Measurements from ENCODE around the gene ZNF438.
"Not testable (repeated sequence)": the region's sequence is repeated elsewhere in the genome, so short reads cannot be mapped to it uniquely, and the experiment has no call there.

ZNF438 gene

DNA sequence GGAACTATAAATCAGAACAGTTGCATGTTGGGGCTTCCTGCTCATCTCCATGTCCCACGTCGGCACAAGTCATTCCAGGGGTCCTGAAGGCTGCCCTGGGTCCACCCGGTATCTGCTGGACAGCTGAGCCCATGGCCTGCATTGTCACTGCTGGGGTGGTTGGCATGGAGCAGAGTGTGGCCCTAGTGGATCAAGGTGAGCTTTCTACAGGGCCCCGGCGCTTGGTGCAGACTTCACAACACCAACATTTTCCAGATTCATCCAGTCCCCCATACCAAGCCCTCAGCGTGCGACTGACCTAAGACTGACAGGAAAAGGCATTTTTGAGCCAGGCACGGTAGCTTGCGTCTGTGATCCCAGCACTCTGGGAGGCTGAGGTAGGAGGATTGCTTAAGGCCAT, 226.6 kb downstream of the ZNF438 start:
- H3K4me3 ChIP-seq (ENCODE audit: low read depth, low read length) = no peak overlapping the region
- TF ChIP-seq, protein P1, sequence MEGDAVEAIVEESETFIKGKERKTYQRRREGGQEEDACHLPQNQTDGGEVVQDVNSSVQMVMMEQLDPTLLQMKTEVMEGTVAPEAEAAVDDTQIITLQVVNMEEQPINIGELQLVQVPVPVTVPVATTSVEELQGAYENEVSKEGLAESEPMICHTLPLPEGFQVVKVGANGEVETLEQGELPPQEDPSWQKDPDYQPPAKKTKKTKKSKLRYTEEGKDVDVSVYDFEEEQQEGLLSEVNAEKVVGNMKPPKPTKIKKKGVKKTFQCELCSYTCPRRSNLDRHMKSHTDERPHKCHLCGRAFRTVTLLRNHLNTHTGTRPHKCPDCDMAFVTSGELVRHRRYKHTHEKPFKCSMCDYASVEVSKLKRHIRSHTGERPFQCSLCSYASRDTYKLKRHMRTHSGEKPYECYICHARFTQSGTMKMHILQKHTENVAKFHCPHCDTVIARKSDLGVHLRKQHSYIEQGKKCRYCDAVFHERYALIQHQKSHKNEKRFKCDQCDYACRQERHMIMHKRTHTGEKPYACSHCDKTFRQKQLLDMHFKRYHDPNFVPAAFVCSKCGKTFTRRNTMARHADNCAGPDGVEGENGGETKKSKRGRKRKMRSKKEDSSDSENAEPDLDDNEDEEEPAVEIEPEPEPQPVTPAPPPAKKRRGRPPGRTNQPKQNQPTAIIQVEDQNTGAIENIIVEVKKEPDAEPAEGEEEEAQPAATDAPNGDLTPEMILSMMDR (conservative IDR thresholded peaks at IDR 0.05; ENCODE audit: low read depth, low read length) = no peak

DNA sequence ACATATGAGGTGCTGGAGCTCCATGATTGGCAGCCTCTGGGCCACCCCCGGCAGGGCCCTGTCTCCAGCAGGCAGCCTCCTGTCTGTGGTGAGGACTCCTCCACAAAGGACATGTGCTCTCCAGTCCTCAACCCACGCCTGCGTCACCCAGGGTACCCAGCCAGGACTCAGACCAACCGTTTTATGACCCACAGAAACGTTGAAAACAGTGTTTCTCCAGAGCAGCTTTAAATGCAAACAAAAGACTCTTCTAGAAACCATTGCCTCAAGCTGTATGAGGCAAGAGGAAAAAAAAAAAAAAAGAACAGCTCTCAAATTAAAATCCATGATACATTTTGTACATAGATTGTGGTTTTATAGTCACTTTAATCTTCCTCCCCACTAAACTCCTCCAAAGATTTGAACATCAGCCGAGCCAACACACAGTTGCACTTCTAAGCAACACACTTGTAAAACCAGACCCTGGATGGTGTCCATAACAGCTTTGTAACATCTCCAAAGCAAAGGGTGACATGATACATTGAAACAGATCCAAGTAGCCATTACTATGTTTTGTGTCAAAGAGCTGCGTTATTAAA, 227.1 kb downstream of the ZNF438 start:
- no peak overlapping the region for H3K4me3 ChIP-seq (ENCODE audit: low read depth, low read length)
- TF ChIP-seq, protein P1 (conservative IDR thresholded peaks at IDR 0.05; ENCODE audit: low read depth, low read length) = no peak
- no peak for DNase-seq (ENCODE audit: low read depth)

More for the DNA sequence above, 226.6 kb downstream of the ZNF438 start:
- no peak for DNase-seq (ENCODE audit: low read depth)

DNA sequence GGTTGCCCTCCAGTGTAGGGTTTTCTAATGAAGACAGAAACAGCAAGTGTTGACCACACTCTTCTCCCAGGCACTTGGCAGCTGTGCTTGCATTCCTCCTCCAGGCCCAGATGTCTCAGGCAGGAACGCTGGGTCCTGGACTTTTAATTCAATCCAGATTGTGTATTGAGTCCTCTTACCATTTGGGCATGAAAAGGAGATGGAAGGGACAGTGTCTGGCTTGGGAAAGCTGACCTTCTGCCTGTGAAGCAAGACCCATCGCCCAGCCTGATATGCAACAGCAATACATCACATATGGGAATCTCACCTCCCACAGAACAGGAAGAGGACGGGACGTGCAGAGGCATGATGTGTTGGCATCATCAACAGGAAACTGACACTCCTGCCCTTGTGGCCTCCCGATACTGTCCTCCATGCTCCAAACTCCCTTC, 227.8 kb downstream of the ZNF438 start:
- H3K4me3 ChIP-seq (ENCODE audit: low read depth, low read length) = no peak overlapping the region
- peak; percentile 82 for DNase-seq (ENCODE audit: low read depth)
- TF ChIP-seq, protein P1 (conservative IDR thresholded peaks at IDR 0.05; ENCODE audit: low read depth, low read length) = no peak

DNA sequence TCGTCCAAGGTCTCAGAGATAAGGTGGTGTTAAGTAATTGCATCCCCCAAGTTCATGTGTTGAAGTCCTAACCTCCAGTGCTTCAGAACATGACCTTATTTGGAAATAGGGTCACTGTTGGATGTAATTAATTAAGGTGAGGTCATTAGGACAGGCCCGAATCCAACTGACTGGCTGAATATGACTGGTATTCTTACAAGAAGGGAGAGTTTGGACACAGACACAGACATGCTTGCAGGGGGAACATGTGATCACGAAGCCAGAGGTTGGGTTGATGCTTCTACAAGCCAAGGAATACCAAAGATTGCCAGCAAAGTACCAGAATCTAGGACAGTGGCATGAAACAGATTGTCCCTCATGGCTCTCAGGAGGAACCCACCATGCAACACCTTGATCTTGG, 228.6 kb downstream of the ZNF438 start:
- H3K4me3 ChIP-seq (ENCODE audit: low read depth, low read length) = no peak overlapping the region
- no peak for DNase-seq (ENCODE audit: low read depth)
- TF ChIP-seq, protein P1 (conservative IDR thresholded peaks at IDR 0.05; ENCODE audit: low read depth, low read length) = no peak

DNA sequence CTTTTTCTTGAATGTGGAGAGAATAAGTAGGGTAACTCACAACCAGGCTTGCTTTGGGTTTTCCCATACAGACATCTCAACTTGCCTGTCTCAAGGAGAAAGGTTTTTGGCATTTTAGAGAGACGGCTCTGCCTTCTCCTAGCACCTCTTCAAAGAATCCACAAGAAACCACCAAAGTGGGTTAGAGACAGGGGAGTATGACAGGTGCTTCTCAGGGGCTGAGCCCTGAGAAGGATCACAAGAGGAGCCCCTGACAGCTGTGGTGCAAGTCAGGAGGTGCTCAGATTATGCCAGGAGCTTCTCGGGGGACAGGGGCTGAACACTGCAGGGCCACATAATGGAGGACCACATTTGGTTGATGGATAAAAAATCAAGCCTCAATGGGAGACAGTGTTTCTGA, 231.3 kb downstream of the ZNF438 start:
- TF ChIP-seq, protein P1 (conservative IDR thresholded peaks at IDR 0.05; ENCODE audit: low read depth, low read length) = no peak
- no peak overlapping the region for H3K4me3 ChIP-seq (ENCODE audit: low read depth, low read length)
- DNase-seq (ENCODE audit: low read depth) = no peak

DNA sequence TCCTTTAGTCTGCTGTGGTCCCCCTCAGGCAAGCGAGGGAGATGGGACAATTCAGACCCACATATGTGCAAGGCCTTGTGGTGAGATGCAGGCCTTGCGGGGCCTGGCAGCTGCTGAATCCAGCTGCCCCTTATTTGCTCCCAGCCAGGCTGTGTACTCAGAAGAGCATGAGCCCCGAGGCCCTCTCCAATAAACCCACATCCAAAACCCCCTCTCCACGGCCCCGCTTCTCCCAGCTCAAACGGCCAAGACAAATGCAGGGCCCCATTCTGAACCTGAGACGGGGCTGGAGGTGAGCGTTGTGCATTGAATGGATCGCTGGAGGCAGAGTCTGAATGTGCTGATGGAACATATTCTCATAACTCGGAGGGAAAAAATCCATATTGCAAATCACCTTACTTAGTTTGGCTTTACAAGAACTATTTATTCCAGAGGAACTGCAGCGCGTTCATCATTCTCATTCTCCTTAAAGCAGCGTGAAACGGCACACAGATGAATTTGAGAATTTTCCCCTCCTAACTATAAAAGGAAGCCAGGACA, 232.9 kb downstream of the ZNF438 start:
- TF ChIP-seq, protein P1 (conservative IDR thresholded peaks at IDR 0.05; ENCODE audit: low read depth, low read length) = no peak
- no peak for DNase-seq (ENCODE audit: low read depth)
- H3K4me3 ChIP-seq (ENCODE audit: low read depth, low read length) = no peak overlapping the region

DNA sequence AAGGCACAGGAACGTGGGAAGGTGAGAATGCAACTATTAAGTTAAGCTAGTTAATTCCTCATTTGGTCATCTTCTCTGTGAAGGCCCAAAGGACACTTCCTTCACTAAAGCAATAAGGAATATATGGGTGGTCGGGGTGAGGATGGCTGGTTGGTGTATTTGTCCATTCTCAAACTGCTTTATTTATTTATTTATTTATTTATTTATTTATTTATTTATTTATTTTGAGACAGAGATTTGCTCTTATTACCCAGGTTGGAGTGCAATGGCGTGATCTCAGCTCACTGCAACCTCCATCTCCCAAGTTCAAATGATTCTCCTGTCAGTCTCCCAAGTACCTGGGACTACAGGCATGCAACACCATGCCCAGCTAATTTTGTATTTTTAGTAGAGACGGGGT, 236.6 kb downstream of the ZNF438 start:
- DNase-seq (ENCODE audit: low read depth); H3K4me3 ChIP-seq (ENCODE audit: low read depth, low read length): not testable (repeated sequence)
